ENCODE results near the gene TSHZ2. TPM values are rescaled to one million over a fixed set of nuclear protein-coding genes. Genes with fewer than 3 reads are reported as not detected.

TSHZ2 gene, protein sequence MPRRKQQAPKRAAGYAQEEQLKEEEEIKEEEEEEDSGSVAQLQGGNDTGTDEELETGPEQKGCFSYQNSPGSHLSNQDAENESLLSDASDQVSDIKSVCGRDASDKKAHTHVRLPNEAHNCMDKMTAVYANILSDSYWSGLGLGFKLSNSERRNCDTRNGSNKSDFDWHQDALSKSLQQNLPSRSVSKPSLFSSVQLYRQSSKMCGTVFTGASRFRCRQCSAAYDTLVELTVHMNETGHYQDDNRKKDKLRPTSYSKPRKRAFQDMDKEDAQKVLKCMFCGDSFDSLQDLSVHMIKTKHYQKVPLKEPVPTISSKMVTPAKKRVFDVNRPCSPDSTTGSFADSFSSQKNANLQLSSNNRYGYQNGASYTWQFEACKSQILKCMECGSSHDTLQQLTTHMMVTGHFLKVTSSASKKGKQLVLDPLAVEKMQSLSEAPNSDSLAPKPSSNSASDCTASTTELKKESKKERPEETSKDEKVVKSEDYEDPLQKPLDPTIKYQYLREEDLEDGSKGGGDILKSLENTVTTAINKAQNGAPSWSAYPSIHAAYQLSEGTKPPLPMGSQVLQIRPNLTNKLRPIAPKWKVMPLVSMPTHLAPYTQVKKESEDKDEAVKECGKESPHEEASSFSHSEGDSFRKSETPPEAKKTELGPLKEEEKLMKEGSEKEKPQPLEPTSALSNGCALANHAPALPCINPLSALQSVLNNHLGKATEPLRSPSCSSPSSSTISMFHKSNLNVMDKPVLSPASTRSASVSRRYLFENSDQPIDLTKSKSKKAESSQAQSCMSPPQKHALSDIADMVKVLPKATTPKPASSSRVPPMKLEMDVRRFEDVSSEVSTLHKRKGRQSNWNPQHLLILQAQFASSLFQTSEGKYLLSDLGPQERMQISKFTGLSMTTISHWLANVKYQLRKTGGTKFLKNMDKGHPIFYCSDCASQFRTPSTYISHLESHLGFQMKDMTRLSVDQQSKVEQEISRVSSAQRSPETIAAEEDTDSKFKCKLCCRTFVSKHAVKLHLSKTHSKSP (N-terminal part only)
- 10 to 100 TPM; 10.3 to 15.0 (median 12.9) TPM for total RNA-seq

DNA sequence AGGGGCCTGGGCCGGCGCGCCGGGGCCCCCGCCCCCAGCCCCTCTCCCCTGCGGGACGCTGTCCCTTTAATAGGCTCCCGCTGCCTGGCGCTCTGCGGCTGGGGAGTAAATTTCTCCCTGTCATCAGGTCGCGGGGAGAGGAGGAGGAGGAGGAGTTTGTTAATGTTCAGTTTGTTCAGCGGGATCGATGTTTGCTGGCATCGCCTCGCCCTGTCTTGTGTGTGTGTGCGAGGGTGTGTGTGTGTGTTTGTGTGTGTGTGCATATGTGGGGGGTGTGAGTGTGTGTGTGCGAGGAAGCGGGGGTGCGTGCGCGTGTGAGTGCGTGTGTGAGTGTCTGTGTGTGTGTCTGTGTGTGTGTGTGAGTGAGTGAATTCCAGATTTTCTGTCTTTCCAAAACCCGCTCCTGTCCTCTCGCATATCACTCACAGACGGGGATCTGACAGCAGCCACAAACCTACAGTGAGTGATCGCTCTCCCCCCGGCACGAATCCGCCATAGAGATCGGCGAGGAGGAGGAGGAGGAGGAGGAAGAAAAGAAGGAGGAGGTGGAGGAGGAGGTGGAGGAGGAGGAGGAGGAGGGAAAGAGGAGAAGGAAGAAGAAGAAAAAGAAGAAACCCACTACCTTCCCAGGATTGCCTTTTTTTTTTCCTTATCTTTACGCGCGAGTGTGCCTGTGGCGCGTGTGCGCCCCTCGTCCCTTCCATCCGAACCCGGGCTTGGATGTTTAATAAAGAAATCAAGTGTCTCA is at the start of gene TSHZ2:
TSS of gene TSHZ2 (plus strand) at position 169 of the 748 bp plus-strand sequence. CDS start 936 bp downstream, outside the sequence.
- Histone ChIP-seq H3K36me3 (no peaks in the 10 kb centered on the region), H3K4me1 (peaks cover 0 to 10% (median 7%) of the 10 kb centered on the region in 4 donors), H3K9me3 (no peaks in the 10 kb centered on the region), H3K27me3 (peaks cover 0 to 48% (median 6%) of the 10 kb centered on the region in 4 donors), H3K4me3 (peak within 1 kb of the TSS; percentile 50 to 68 (median 54)), H3K27ac (replicated peaks in 1 of 4) (peak within 1 kb of the TSS; percentile 58 to 77 (median 73))
- DNase-seq (ENCODE audit: extremely low spot score): peak; percentile 86
- 2% methylated on average over 24 of the region's 41 CpGs for WGBS
- TF ChIP-seq POLR2A (IDR thresholded peaks at IDR 0.05; ENCODE audit: low read depth) (no peak), POLR2AphosphoS5 (IDR thresholded peaks at IDR 0.05) (peak in 1 of 2 donors; percentile 41)
- TF ChIP-seq, protein P1, sequence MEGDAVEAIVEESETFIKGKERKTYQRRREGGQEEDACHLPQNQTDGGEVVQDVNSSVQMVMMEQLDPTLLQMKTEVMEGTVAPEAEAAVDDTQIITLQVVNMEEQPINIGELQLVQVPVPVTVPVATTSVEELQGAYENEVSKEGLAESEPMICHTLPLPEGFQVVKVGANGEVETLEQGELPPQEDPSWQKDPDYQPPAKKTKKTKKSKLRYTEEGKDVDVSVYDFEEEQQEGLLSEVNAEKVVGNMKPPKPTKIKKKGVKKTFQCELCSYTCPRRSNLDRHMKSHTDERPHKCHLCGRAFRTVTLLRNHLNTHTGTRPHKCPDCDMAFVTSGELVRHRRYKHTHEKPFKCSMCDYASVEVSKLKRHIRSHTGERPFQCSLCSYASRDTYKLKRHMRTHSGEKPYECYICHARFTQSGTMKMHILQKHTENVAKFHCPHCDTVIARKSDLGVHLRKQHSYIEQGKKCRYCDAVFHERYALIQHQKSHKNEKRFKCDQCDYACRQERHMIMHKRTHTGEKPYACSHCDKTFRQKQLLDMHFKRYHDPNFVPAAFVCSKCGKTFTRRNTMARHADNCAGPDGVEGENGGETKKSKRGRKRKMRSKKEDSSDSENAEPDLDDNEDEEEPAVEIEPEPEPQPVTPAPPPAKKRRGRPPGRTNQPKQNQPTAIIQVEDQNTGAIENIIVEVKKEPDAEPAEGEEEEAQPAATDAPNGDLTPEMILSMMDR (IDR thresholded peaks at IDR 0.05): no peak
- intact Hi-C loops (cut with DNase I): no loop called here

DNA sequence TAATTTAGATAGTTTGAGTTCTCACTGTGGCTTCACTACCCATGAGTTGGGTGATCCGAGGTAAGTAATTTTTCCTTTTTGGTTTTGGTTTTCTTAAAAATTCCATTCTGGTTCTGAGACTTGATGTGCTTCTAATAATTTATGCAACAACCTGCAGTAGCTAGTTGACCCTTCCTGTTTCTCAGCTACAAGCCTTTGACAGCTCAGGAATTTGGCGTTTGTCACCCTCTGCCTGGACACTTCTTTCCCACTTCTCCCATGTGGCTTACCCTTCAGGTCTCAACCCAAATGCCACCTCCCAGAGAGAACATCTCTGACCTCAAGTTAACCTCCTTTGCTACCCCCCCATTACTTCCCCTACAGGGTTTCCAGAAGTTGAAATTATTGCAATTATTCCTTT is 49.7 kb upstream of the TSHZ2 start:
- H3K27me3 ChIP-seq: no peaks in the 10 kb centered on the region
- H3K4me3 ChIP-seq: no peak overlapping the region
- no peaks in the 10 kb centered on the region for H3K4me1 ChIP-seq
- no peak overlapping the region for H3K27ac ChIP-seq (replicated peaks in 1 of 4)
- 70% methylated on average over 2 of the region's 2 CpGs for WGBS
- intact Hi-C loops (cut with DNase I): no loop called here
- TF ChIP-seq POLR2A (IDR thresholded peaks at IDR 0.05; ENCODE audit: low read depth) (no peak), POLR2AphosphoS5 (IDR thresholded peaks at IDR 0.05) (no peak), EP300 (IDR thresholded peaks at IDR 0.05) (no peak)
- TF ChIP-seq, protein P1 (IDR thresholded peaks at IDR 0.05): no peak
- no peaks in the 10 kb centered on the region for H3K9me3 ChIP-seq
- DNase-seq (ENCODE audit: extremely low spot score): no peak
- H3K36me3 ChIP-seq: no peaks in the 10 kb centered on the region

DNA sequence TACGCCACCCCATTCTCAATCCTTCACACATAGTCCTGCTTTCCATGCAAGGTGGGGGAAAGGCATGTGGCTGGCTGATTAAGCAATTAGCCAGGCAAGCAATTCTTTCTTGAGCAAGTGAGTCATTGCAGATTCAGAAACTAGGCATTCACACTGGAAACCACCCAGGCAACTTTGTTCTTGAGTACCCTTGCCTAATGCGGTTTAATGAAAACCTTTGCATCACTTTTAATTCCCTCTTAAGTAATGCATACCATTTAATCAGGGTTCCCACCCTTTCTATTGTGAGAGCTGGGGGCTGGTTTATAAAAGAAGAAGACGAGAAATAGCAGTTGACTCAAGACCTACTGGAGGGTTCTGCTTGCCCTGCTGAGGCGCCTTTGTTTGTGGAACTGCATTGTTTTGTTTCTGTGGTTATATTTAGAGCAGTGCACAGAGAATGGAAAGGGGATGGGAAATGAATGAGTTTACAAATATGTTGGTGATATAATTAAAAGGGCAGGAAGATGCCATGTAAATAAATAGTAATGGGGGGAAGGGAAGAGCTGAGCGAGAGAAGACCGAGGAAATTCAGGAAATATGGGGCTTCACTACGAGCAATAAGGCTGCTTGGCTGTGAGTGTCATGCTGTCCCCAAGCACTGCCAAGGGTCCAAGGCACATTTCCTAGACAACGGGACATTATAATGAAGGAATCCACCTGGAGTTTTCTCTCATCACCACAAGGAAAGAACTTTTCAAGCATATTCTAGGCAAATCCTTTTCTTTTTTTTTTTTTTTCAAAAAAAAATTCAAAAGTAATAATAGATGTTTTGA is 48.8 kb upstream of the TSHZ2 start:
- intact Hi-C loops (cut with DNase I): no loop called here
- no peak overlapping the region for H3K4me3 ChIP-seq
- no peaks in the 10 kb centered on the region for H3K27me3 ChIP-seq
- H3K4me1 ChIP-seq: no peaks in the 10 kb centered on the region
- TF ChIP-seq EP300 (IDR thresholded peaks at IDR 0.05) (no peak), POLR2A (IDR thresholded peaks at IDR 0.05; ENCODE audit: low read depth) (no peak), POLR2AphosphoS5 (IDR thresholded peaks at IDR 0.05) (no peak)
- TF ChIP-seq, protein P1 (IDR thresholded peaks at IDR 0.05): no peak
- H3K36me3 ChIP-seq: no peaks in the 10 kb centered on the region
- H3K9me3 ChIP-seq: no peaks in the 10 kb centered on the region
- WGBS: 76% methylated on average over 8 of the region's 8 CpGs
- no peak for DNase-seq (ENCODE audit: extremely low spot score)
- no peak overlapping the region for H3K27ac ChIP-seq (replicated peaks in 1 of 4)

Measured in esophagus muscularis mucosa (tissue), 4 donors.